IMR-90 (cell line): Measurements from ENCODE around the gene YJEFN3. TPM values are rescaled to one million over a fixed set of nuclear protein-coding genes. Genes with fewer than 3 reads are reported as not detected.

ENCODE experiments used
- ATAC-seq: fragments of 200-7000 bp; cut with Tn5 transposase; 2 replicates; pipeline ENCODE4 v1.9.1; 2020; ENCODE audit warnings: low read depth, mild to moderate bottlenecking, moderate library complexity
- BruUV-seq: library from RNA; stranded (reverse); fragments of 400-500 nt; replicated peaks from 2 replicates; lab custom pipeline; 2021; lab: Mats Ljungman, UMichigan
- CTCF ChIA-PET: fragments of 300-600 bp; formaldehyde crosslinking; extraction: SDS; loops from one replicate; lab custom pipeline; 2021; ENCODE audit warnings: antibody characterized with exemption; lab: Yijun Ruan, JAX
- POLR2A ChIA-PET: fragments of 300-600 bp; sonication (Branson Sonifier 250); formaldehyde crosslinking; loops from one replicate; lab custom pipeline; 2022; ENCODE audit warnings: antibody characterized with exemption; ENCODE audit not compliant: unreplicated experiment; lab: Charles Lee
- DNase-seq: peaks from one replicate; pipeline ENCODE4 v3.0.0; 2013
- H2AFZ ChIP-seq: replicated peaks from 2 replicates; pipeline ENCODE3; 2013; ENCODE audit warnings: low read length, mild to moderate bottlenecking; ENCODE audit not compliant: poor library complexity
- H2AK5ac ChIP-seq: 2 replicates; pipeline ENCODE4 v1.6.1; 2013; ENCODE audit warnings: low read depth, low read length, inconsistent platforms
- H2AK9ac ChIP-seq: replicated peaks from 2 replicates; pipeline ENCODE3; 2013; ENCODE audit warnings: mild to moderate bottlenecking, low read depth, low read length, moderate library complexity; ENCODE audit not compliant: poor library complexity
- H2BK120ac ChIP-seq: 2 replicates; pipeline ENCODE4 v1.6.1; 2013; ENCODE audit warnings: low read depth, low read length, inconsistent platforms
- H2BK15ac ChIP-seq: 3 replicates; pipeline ENCODE4 v1.6.1; 2013; ENCODE audit warnings: low read depth, low read length, inconsistent platforms
- H2BK20ac ChIP-seq: 2 replicates; pipeline ENCODE4 v1.6.1; 2013; ENCODE audit warnings: low read depth, mild to moderate bottlenecking, inconsistent platforms, low read length, moderate library complexity
- H2BK5ac ChIP-seq: 2 replicates; pipeline ENCODE4 v1.6.1; 2013; ENCODE audit warnings: mild to moderate bottlenecking, low read depth, low read length, inconsistent platforms; ENCODE audit not compliant: poor library complexity, severe bottlenecking
- H3K14ac ChIP-seq: replicated peaks from 2 replicates; pipeline ENCODE4 v1.6.1; 2013; ENCODE audit warnings: low read depth, low read length, inconsistent platforms
- H3K18ac ChIP-seq: 2 replicates; pipeline ENCODE4 v1.6.1; 2013; ENCODE audit warnings: low read depth, low read length, control low read depth
- H3K23ac ChIP-seq: 2 replicates; pipeline ENCODE4 v1.6.1; 2013; ENCODE audit warnings: low read depth, low read length, inconsistent platforms
- H3K27ac ChIP-seq: 2 replicates; pipeline ENCODE4 v1.5.1; 2013; ENCODE audit warnings: mild to moderate bottlenecking, control low read depth, low read length; ENCODE audit not compliant: insufficient read depth
- H3K27me3 ChIP-seq: 2 replicates; pipeline ENCODE4 v1.6.1; 2013; ENCODE audit warnings: low read length; ENCODE audit not compliant: control insufficient read depth, insufficient read depth
- H3K36me3 ChIP-seq: 2 replicates; pipeline ENCODE4 v1.6.1; 2013; ENCODE audit warnings: low read length, mixed read lengths; ENCODE audit not compliant: control insufficient read depth, insufficient read depth
- H3K4ac ChIP-seq: 2 replicates; pipeline ENCODE4 v1.6.1; 2013; ENCODE audit warnings: low read depth, low read length, inconsistent platforms
- H3K4me1 ChIP-seq: 2 replicates; pipeline ENCODE4 v1.6.1; 2013; ENCODE audit warnings: low read length, mixed read lengths; ENCODE audit not compliant: control insufficient read depth, insufficient read depth
- H3K4me2 ChIP-seq: 2 replicates; pipeline ENCODE4 v1.6.1; 2013; ENCODE audit warnings: low read depth, mild to moderate bottlenecking, control low read depth, low read length, moderate library complexity
- H3K4me3 ChIP-seq: 2 replicates; pipeline ENCODE4 v1.5.1; 2013; ENCODE audit warnings: low read depth, mild to moderate bottlenecking, control low read depth, low read length, moderate library complexity; ENCODE audit not compliant: insufficient read depth
- H3K56ac ChIP-seq: 2 replicates; pipeline ENCODE4 v1.6.1; 2013; ENCODE audit warnings: low read length, inconsistent platforms; ENCODE audit not compliant: insufficient read depth; ENCODE audit errors: extremely low read depth
- H3K79me1 ChIP-seq, 2 experiments: 2 replicates each; pipeline ENCODE4 v1.6.1; 2013; ENCODE audit warnings: low read length in 2 of 2, inconsistent platforms in 1 of 2, low read depth in 1 of 2
- H3K9ac ChIP-seq: 2 replicates; pipeline ENCODE4 v1.6.1; 2013; ENCODE audit warnings: low read depth, low read length, control low read depth
- H3K9me1 ChIP-seq: 2 replicates; pipeline ENCODE4 v1.6.1; 2013; ENCODE audit warnings: low read length, inconsistent platforms; ENCODE audit not compliant: insufficient read depth
- H3K9me3 ChIP-seq: 2 replicates; pipeline ENCODE4 v1.6.1; 2013; ENCODE audit warnings: low read length; ENCODE audit not compliant: control insufficient read depth, insufficient read depth
- H4K20me1 ChIP-seq: 2 replicates; pipeline ENCODE4 v1.6.1; 2013; ENCODE audit warnings: low read length, inconsistent platforms; ENCODE audit not compliant: insufficient read depth
- H4K5ac ChIP-seq: 2 replicates; pipeline ENCODE4 v1.6.1; 2013; ENCODE audit warnings: mild to moderate bottlenecking, low read depth, low read length, control low read depth
- H4K8ac ChIP-seq, 2 experiments: 2 replicates each; pipeline ENCODE4 v1.6.1; 2013; ENCODE audit warnings: low read depth in 2 of 2, low read length in 2 of 2, control low read depth in 1 of 2, inconsistent platforms in 1 of 2
- H4K91ac ChIP-seq: 2 replicates; pipeline ENCODE4 v1.6.1; 2013; ENCODE audit warnings: low read depth, low read length, inconsistent platforms; ENCODE audit not compliant: insufficient read depth
- CEBPB ChIP-seq: IDR thresholded peaks from 2 replicates; pipeline ENCODE4 v1.6.1; 2012; ENCODE audit warnings: low read depth, low read length, improper control_type of control experiment
- WGBS, 2 experiments: methylation state at CpG; one replicate each; pipeline versions ENCODE4 v1.1.5 to v1.1.7; 2013; ENCODE audit warnings: missing lambda C conversion rate in 2 of 2; ENCODE audit not compliant: insufficient read length in 1 of 2; ENCODE audit errors: extremely low coverage in 2 of 2; 5-methylcytosine and 5-hydroxymethylcytosine counted together
- dilution Hi-C: fragments of 300-500 bp; cut with HindIII; formaldehyde crosslinking; loops from one replicate; pipeline ENCODE4 v1.14.3; 2018; ENCODE audit warnings: low sequenced_read_pairs; ENCODE audit not compliant: unreplicated experiment
- in situ Hi-C: fragments of 300-500 bp; cut with MboI; formaldehyde crosslinking; loops from 3 replicates; pipeline ENCODE4 v1.14.3; 2019; ENCODE audit warnings: low sequenced_read_pairs, inconsistent platforms, mixed read lengths
- intact Hi-C: fragments of 100-400 bp; cut with micrococcal nuclease; formaldehyde crosslinking; loops from 2 replicates; pipeline ENCODE4 v1.10.0; 2022
- polyA plus RNA-seq, 3 experiments: library from polyadenylated mRNA; depleted of rRNA; stranded (reverse); fragments of >200 nt; gene quantifications; 2 replicates each; pipeline ENCODE4 v1.2.3, GENCODE V29; 2012; ENCODE audit warnings: low replicate concordance in 1 of 3
- total RNA-seq: library from RNA; depleted of rRNA; stranded (reverse); fragments of >200 nt; gene quantifications from 2 replicates; pipeline ENCODE4 v1.2.3, GENCODE V29; 2012

The YJEFN3 gene
- total and polyA plus RNA-seq, 2 of the 4 experiments (the other 2 are of a cell fraction) = 0.72 to 4.0 TPM

GRCh38 chr19:19502808-19503602 lies 25.7 kb upstream of the YJEFN3 start:
- Histone ChIP-seq H4K20me1 (no peaks in the 10 kb centered on the region; the same call in 1 of the 2 replicates), H3K79me1 (peaks cover 7 to 14% of the 10 kb centered on the region in 2 experiments; a peak in 3 of 4 replicates), H2BK5ac (no peak overlapping the region), H3K4me3 (no peak overlapping the region), H3K18ac (no peak overlapping the region), H3K9ac (no peak overlapping the region), H3K9me3 (no peaks in the 10 kb centered on the region), H4K8ac (no peak overlapping the region), H3K4me2 (no peak overlapping the region), H3K14ac (no peak overlapping the region), H3K4ac (no peak overlapping the region), H3K36me3 (peaks cover 74% of the 10 kb centered on the region), H3K27ac (no peak overlapping the region), H2AFZ (no peak overlapping the region), H2AK5ac (no peak overlapping the region), H4K5ac (no peak overlapping the region), H3K27me3 (no peaks in the 10 kb centered on the region), H3K23ac (no peak overlapping the region), H2BK15ac (no peak overlapping the region), H3K56ac (no peak overlapping the region), H4K91ac (no peak overlapping the region), H3K4me1 (no peaks in the 10 kb centered on the region), H2BK120ac (no peak overlapping the region), H2AK9ac (no peak overlapping the region), H2BK20ac (no peak overlapping the region), H3K9me1 (no peaks in the 10 kb centered on the region; the same call in 1 of the 2 replicates)
- ATAC-seq = no peak
- no peak for DNase-seq
- no peak for TF ChIP-seq CEBPB
- ChIA-PET CTCF (no interaction called here), POLR2A (no interaction called here)
- in situ Hi-C loops = no loop called here
- BruUV-seq = no TSS peak
- intact Hi-C loops = no loop called here
- 91% methylated on average over 7 of the region's 18 CpGs; no CpG with 5 or more reads in 1 of the 2 experiments for WGBS, 2 experiments
- dilution Hi-C loops = no loop called here
